ENCODE measurements around the gene LRSAM1.

- TF ChIP-seq CTCF (conservative IDR thresholded peaks at IDR 0.05 in 1 of 2, IDR thresholded peaks at IDR 0.05 in 1 of 2; ENCODE audit: extremely low read depth in 1 of 2, insufficient read depth in 1 of 2, low read depth in 1 of 2, low read length in 2 of 2) (no peak), EZH2 (IDR thresholded peaks at IDR 0.05; ENCODE audit: borderline replicate concordance, low read length) (no peak)
Observed at GRCh38 chr9:127426756-127427155, 24.6 kb upstream of the LRSAM1 start.

Measured in mammary epithelial cell (primary cell).